Subcutaneous abdominal adipose tissue (tissue), 5 donors: ENCODE data around the gene HAND1.
"Not testable (repeated sequence)": the region's sequence is repeated elsewhere in the genome, so short reads cannot be mapped to it uniquely, and the experiment has no call there.

Source experiments
- H3K27ac ChIP-seq: one replicate; pipeline ENCODE4 v1.7.0; 2013; ENCODE audit warnings: low read depth, mild to moderate bottlenecking, inconsistent platforms, low read length, moderate library complexity
- H3K27me3 ChIP-seq, 5 donors: one replicate each; pipeline ENCODE4 v1.7.0; 2013; ENCODE audit warnings: low read length in 5 of 5, inconsistent platforms in 1 of 5; ENCODE audit not compliant: control insufficient read depth in 5 of 5, insufficient read depth in 4 of 5
- H3K36me3 ChIP-seq, 5 donors: one replicate each; pipeline ENCODE4 v1.7.0; 2013; ENCODE audit warnings: low read length in 5 of 5; ENCODE audit not compliant: control insufficient read depth in 5 of 5, insufficient read depth in 5 of 5
- H3K4me1 ChIP-seq, 5 donors: one replicate each; pipeline ENCODE4 v1.7.0; 2013; ENCODE audit warnings: low read length in 5 of 5, mild to moderate bottlenecking in 3 of 5, moderate library complexity in 1 of 5; ENCODE audit not compliant: control insufficient read depth in 5 of 5, insufficient read depth in 5 of 5
- H3K4me3 ChIP-seq, 5 donors: one replicate each; pipeline ENCODE4 v1.7.0; 2013; ENCODE audit warnings: low read length in 5 of 5, low read depth in 1 of 5
- H3K9ac ChIP-seq, 5 donors: one replicate each; pipeline ENCODE4 v1.7.0; 2013; ENCODE audit warnings: low read length in 5 of 5, mild to moderate bottlenecking in 4 of 5, moderate library complexity in 3 of 5
- H3K9me3 ChIP-seq, 5 donors: one replicate each; pipeline ENCODE4 v1.7.0; 2013; ENCODE audit warnings: low read length in 5 of 5; ENCODE audit not compliant: control insufficient read depth in 5 of 5
- donor health status: healthy.
- donor health status: healthy.
- donor health status: healthy.
- donor health status: healthy.
- donor health status: healthy.

Gene HAND1

DNA sequence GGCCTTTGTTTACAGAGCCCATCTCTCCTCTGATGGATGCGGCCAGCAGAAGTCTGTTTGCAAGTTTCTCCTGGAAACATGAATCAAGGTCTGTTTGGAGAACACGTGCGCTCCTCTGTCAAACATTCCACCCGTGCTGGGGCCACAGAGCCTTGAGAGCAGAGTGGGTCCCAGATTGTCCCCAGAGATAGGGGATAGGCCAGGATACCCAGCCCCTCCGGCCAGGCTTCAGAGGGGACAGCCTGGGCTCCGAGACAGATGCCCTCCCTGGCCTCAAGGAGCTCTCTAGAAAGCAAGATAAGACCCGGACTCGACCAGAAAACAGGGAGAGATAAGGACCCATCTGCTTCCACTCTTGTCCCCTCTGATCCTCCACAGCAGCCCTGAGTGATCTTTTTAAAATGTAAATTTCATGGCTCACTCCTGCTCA is 40.4 kb upstream of the HAND1 start:
- Histone ChIP-seq H3K27me3 (peaks cover 0 to 36% (median 21%) of the 10 kb centered on the region in 5 donors), H3K4me1 (no peaks in the 10 kb centered on the region), H3K36me3 (no peaks in the 10 kb centered on the region), H3K4me3 (no peak overlapping the region), H3K27ac (no peak overlapping the region), H3K9ac (no peak overlapping the region), H3K9me3 (no peaks in the 10 kb centered on the region)

DNA sequence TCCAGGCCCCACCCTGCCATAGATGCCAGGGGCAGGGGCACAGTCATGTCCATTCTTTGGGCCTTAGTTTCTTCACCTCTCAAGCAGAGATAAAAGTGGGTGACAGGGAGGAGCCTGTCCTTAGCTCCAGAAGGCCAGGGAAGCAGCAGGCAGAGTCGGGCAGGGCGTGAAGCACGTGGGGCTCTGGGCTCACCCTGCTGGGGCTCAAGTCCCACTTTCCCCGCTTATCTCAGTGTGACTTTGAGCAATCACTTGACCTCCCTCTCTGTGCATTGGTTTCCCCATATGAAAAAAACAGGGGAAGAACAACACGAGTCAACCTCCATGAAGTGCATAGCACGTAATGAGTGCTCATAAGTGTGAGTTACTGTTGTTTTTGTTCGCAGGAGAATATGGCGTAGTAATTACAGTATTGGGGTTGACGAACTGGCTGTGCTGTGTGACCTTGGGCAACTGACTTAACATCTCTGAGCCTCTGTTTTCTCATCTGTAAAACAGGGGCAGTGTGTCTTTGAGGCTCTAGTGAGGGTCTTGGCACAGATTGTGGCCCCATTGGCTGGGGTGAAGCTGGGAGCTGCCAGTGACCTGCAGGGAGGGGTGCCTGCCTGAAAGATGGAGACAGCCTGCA is 39.9 kb upstream of the HAND1 start:
- H3K27me3 ChIP-seq, result peaks cover 0 to 35% (median 21%) of the 10 kb centered on the region in 5 donors

DNA sequence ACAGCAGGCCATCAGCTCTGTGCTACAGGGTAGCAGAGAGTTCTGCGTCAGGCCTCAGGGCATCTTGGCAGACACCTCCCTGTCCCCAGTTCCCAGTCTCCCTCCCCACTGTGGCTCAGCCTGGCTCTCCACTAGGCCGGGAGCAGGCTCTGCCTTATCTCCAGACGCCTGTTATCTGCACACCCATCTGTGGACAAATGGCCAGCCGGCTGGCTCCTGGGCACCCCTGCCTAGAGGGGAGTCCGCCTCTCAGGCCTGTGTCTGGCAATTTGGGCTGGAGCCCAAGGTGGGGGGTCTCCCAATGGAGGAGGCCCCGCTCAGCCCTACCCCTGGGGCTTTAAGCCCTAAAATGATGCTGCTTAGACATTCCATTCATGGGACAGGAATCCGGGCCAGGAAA is 39.2 kb upstream of the HAND1 start:
- Histone ChIP-seq H3K9me3 (no peaks in the 10 kb centered on the region), H3K4me3 (no peak overlapping the region), H3K4me1 (no peaks in the 10 kb centered on the region), H3K27me3 (peaks cover 0 to 28% (median 21%) of the 10 kb centered on the region in 5 donors), H3K27ac (no peak overlapping the region), H3K36me3 (no peaks in the 10 kb centered on the region), H3K9ac (no peak overlapping the region)

More for the DNA sequence above, 39.9 kb upstream of the HAND1 start:
- no peak overlapping the region for H3K4me3 ChIP-seq
- no peaks in the 10 kb centered on the region for H3K36me3 ChIP-seq
- no peak overlapping the region for H3K9ac ChIP-seq
- no peaks in the 10 kb centered on the region for H3K4me1 ChIP-seq
- H3K9me3 ChIP-seq, result no peaks in the 10 kb centered on the region
- H3K27ac ChIP-seq, result no peak overlapping the region

DNA sequence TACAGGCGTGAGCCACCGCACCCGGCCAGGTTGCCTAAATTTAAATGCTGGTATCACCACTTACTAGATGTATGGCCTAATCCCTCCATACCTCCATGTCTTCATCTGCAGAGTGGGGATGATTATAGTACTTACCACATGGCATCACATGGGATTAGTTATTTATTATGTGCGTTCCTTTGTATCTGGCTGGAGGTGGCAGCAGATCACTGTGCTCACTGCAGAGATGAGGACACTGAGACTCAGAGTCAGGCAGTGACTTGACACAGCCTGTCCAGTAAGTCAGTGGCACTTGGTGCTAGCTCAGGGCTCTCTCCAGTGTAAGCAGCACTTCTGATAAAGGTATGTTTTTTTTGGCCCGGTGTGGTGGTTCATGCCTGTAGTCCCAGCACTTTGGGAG is 38.4 kb upstream of the HAND1 start:
- no peak overlapping the region for H3K27ac ChIP-seq
- H3K4me1 ChIP-seq, result no peaks in the 10 kb centered on the region
- no peak overlapping the region for H3K9ac ChIP-seq
- H3K27me3 ChIP-seq, result peaks cover 0 to 28% (median 21%) of the 10 kb centered on the region in 5 donors
- no peaks in the 10 kb centered on the region for H3K36me3 ChIP-seq
- H3K4me3 ChIP-seq, result no peak overlapping the region
- H3K9me3 ChIP-seq, result no peaks in the 10 kb centered on the region

DNA sequence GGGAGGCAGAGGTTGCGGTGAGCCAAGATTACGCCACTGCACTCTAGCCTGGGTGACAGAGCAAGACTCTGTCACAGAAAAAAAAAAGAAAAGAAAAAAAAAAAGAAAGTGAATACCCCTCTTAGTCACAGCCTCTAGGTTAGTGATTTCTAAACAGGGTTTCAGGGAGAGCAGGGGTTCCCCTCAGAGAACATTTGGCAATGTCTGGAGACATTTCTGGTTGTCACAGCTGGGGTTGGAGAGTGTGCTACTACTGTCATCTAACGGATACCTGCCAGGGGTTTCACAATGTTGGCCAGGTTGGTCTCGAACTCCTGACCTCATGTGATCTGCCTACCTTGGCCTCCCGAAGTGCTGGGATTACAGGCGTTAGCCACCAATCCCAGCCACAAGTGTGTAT is 37.5 kb upstream of the HAND1 start:
- H3K4me1 ChIP-seq, H3K36me3 ChIP-seq, H3K9me3 ChIP-seq, H3K4me3 ChIP-seq, H3K9ac ChIP-seq, H3K27ac ChIP-seq: not testable (repeated sequence)
- peaks cover 0 to 20% (median 13%) of the 10 kb centered on the region in 5 donors for H3K27me3 ChIP-seq

DNA sequence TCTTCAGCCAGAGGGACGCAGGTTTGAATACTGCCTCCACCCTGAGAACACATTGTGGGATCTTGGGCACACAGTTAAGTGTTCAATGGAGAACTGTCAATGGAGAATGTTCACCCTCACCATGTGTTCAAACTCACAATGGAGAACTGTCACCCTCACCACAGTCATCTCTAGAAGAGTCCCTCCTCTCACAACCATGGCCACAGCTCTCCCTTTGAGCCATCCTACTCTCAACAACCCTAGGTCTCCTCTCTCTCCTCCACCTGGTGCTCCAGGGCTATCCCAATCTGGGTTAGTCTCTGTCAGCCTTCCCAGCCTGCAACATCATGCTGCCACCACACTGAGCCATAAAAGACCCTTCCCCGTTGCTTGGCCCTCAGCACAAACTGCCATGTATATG is 36.3 kb upstream of the HAND1 start:
- no peaks in the 10 kb centered on the region for H3K9me3 ChIP-seq
- H3K27me3 ChIP-seq, result peaks cover under 1 to 14% (median 13%) of the 10 kb centered on the region in 5 donors
- H3K4me3 ChIP-seq, result no peak overlapping the region
- no peak overlapping the region for H3K27ac ChIP-seq
- no peak overlapping the region for H3K9ac ChIP-seq
- no peaks in the 10 kb centered on the region for H3K36me3 ChIP-seq
- no peaks in the 10 kb centered on the region for H3K4me1 ChIP-seq

DNA sequence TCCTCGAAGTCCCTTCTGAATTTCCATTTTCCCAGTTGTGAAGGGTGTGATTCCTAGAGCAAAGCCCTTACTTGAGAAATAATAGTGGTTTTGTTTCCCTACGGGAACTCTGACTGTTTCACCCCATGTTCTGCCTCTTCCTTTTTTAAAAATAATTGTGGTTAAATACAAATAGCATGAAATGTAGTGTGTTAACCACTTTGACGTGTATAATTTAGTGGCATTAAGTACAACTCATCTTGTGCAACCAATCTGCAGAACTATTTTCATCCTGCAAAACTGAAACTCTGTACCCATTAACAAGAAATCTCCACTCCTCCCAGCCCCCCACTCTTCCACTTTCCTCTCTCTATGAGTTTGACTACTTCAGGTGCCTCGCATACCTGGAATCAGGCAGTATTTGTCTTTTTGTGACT is 35.6 kb upstream of the HAND1 start:
- Histone ChIP-seq H3K4me3 (no peak overlapping the region), H3K9ac (no peak overlapping the region), H3K36me3 (no peaks in the 10 kb centered on the region), H3K27ac (no peak overlapping the region), H3K27me3 (peaks cover 4 to 11% (median 10%) of the 10 kb centered on the region in 5 donors), H3K4me1 (no peaks in the 10 kb centered on the region), H3K9me3 (no peaks in the 10 kb centered on the region)

DNA sequence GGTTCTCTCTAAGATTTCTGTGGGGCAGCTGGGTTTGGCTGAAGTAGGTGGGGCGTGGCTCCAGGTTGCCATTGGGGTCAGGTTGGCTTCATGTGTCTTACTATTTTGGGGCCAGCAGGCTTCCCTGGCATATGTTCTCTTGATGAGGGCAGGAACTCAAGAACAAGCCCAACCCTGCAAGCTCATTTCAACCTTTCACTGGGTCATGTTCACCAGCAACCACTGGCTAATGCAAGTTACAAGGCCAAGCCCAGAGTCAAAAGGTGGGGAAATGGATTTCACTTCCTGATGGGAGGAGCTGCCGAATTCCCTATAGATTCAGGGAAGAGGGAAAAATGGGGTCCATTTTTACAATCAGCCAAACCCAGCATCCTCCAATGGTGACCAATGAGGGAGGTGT is 34.0 kb upstream of the HAND1 start:
- no peak overlapping the region for H3K4me3 ChIP-seq
- H3K4me1 ChIP-seq, result no peaks in the 10 kb centered on the region
- no peak overlapping the region for H3K9ac ChIP-seq
- no peaks in the 10 kb centered on the region for H3K36me3 ChIP-seq
- H3K27ac ChIP-seq, result no peak overlapping the region
- no peaks in the 10 kb centered on the region for H3K9me3 ChIP-seq
- H3K27me3 ChIP-seq, result peaks cover 4 to 6% (median 5%) of the 10 kb centered on the region in 5 donors

DNA sequence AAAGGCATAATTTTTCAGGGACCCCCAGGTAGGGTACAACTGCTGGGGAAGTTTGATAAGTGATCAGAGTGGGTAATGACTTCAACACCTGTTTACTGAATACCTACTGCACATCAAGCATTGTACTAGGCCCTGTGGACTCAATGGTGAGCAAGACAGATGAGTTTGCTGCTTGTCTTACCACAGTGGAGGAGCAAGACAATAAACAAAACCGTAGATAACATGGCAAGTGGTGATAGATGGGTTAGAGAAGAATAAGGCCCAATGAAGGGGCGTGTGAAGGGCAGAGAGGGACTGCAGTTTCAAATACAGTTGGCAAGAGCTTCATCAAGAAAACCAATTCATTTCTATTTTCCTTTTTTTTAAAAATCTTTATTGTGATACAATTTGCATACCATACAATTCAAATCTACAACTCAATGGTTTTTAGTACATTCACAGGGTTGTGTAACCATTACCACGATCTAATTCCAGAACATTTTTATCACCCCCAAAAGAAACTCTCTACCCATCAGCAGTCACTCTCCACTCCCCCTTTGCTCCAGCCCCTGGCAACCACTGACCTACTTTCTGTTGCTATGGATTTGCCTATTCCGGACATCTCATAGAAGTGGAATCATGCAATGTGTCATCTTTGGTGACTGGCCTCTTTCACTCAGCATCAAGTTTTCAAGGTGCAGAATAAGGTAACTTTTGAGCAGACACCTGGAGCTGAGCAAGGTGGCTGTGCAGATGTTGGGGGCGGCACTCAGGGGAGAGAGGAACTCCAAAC is 31.9 kb upstream of the HAND1 start:
- Histone ChIP-seq H3K9ac (no peak overlapping the region), H3K4me1 (no peaks in the 10 kb centered on the region), H3K4me3 (no peak overlapping the region), H3K27me3 (peaks cover 5 to 11% (median 6%) of the 10 kb centered on the region in 5 donors), H3K27ac (no peak overlapping the region), H3K36me3 (no peaks in the 10 kb centered on the region), H3K9me3 (no peaks in the 10 kb centered on the region)

DNA sequence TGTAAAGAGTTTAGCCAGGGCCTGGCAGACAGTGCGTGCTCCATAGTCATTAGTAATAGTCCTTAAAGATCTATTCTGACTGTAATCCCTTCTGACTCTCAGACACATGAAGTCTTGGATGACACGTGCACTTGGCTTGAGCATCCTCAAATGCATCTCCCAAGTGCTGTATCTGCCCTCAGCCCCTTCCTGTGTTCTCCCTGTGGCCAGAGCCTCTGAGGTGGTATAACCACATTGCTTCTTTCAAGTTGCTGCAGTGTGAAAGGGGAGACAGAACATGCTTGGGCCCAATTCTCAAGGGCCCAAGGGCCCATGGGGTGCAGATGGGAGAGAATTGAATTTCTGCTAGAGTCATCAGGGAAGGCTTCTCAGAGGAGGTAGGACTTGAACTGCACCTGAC is 30.1 kb upstream of the HAND1 start:
- H3K36me3 ChIP-seq, result no peaks in the 10 kb centered on the region
- H3K4me3 ChIP-seq, result no peak overlapping the region
- H3K9ac ChIP-seq, result no peak overlapping the region
- H3K27me3 ChIP-seq, result peaks cover 0 to 8% (median 6%) of the 10 kb centered on the region in 5 donors
- H3K4me1 ChIP-seq, result no peaks in the 10 kb centered on the region
- H3K9me3 ChIP-seq, result no peaks in the 10 kb centered on the region
- H3K27ac ChIP-seq, result no peak overlapping the region
